Activated gamma-delta T cell (primary cell): ENCODE measurements around the gene ANK3.
"Not testable (repeated sequence)": the region's sequence is repeated elsewhere in the genome, so short reads cannot be mapped to it uniquely, and the experiment has no call there.

ENCODE experiments used
- DNase-seq: peaks from one replicate; lab custom pipeline; 2025; lab: John Stamatoyannopoulos, UW

ANK3 gene

DNA sequence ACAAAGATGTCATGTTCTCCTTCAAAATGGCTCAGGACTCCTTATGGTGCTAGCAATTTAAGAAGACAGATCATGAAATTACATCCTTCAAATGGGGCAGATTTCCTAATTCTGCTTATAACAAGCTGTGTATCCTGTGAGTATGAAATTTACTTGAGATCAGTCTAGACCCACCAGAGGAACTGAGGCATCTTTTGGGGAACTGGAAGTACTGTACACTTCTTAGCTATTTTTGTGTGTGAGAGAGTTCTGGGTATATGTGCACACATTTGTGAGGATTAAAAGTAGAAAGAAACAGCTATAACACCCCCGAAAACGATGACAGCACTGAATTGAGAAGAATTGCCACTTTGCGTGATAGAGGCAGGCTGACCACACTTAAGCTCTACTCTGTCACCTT lies 296.4 kb downstream of the ANK3 start:
- DNase-seq: no peak

DNA sequence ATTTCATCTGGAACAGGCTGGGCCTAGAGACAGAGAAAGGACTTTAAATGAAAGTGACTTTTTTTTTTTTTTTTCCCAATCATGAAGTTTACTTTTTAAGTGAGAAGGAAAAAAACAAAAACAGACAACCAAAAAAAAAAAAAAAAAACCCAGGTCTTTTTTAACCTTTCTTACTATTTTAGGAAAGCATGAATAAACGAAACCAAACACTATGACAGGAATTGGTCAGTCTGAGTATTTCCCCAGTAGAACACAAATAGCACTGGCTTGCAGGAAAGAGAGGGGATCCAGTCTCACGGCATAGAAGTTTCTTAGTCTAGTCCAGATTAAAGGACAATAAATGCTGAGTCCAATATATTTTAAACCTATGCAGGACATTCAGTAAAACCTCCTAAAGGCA lies 302.8 kb downstream of the ANK3 start:
- DNase-seq: no peak

DNA sequence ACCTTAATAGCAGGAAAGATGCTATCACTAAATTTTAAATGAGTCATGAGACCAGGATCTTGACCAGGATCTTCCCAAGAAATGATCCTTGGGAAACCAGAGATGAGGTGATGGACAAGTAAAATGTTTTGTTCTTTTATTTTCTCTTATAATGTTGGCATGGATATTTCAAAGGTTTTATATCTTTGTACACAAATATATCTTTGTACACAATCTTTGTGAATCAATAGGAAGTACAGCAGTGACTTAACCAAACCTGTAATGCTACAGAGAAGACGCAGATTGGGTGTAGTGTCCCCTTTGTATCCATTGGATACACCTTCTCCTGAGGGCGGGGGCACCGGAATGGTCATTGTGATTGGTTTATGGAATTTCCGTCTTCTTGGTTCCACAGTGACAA lies 303.3 kb downstream of the ANK3 start:
- DNase-seq: no peak

DNA sequence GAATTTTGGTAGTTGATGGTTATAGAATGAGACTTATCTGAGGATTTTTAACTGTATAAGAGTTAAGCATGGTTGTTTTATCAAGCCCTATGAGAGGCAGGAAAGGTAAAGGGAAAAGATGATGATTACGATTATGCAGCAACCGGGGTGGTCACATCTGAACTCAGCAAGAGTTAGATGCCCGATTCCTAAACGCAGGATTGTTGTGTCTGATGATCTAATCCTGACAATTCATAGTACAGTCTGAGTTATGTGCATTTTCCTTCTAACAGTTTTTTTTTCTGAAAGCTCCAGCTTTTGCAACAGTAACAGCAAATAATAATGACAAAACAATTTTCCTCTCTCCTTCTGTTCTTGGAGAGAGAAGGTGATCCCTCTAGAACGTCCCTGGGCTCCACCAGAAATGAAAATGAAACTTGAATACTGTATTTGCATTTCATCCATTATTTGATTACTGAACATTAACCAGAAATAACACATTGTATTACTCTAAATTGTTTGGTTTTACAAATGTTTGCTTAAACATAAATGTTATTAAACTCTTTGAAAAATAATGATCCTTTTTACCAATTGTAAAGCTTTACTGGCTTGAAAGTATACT lies 306.8 kb downstream of the ANK3 start:
- DNase-seq: no peak

DNA sequence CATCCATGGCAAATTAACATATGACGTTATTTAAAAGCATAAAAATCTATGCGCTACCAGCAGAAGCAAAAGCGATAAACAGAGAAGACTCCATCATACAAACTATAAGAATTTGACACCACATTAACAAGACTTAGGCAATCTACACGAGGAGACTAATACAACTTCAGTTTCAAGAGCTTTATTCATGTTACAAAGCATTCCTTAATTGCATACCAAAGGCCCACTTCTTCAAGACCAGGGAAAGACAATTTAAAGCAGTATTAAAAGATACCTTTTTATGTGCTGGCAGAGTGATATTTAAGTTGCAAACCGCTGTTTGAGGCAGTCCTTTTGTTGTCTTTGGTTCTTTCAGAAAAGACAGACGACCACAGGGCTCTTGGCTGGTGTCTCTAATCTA lies 307.3 kb downstream of the ANK3 start:
- DNase-seq: no peak

DNA sequence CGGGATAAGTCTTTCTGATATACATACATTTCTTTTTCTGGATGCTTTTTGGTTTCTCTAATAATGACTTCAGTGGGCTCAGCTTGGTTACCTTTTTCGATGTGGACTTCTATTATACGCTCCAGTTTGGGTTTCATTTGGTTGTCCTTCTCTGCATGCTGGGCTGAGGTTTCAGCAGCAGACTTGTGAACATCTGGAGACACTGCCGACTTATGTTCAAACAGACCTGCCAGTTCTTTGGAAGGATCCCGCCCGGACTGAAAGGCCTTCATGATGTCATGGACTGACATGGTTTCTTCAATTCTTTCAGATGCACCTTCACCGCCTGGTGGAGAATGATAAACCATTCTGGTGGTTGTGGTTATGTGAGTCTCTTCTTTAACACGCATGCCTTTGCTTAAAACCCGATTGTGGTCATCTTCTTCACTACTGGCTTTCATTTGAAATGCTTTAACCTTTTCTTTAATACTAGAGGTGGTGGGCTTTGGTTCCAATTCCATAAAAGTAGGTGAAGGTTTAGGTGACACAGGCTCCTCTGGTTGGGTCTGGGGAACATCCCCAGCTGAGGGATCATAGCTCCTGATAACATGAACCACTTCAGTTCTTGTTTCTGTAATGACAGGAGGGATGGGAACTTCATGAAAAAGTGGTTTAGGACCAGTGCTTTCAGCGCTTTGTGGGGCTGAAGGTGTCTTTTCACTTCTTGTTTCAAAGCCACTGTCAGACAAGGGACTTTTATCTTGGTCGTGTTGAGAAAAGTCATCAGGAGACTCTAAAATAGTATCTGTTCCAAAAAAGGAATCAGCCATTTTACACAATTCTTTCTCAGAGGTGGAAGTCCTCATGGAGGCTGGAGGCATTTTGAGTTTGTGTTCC lies 315.7 kb downstream of the ANK3 start:
- DNase-seq: no peak

DNA sequence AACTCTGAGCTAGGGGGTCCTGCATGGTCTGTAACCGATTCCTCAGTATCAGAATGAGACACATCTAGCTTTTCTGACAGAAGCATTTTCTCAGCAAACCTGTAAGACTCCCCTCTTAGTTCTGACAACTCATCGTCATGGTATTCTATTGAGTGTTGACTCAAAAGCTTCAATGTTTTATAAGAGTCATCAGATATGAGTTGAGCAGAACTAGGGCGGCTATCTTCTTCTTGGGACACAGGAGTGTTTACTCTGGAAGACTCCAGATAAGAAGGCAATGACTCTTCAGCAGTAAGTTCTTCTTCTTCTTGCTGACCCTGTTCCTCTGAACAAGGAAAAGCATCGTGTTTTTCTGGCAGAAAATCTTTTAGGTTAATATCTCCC lies 316.3 kb downstream of the ANK3 start:
- no peak for DNase-seq

DNA sequence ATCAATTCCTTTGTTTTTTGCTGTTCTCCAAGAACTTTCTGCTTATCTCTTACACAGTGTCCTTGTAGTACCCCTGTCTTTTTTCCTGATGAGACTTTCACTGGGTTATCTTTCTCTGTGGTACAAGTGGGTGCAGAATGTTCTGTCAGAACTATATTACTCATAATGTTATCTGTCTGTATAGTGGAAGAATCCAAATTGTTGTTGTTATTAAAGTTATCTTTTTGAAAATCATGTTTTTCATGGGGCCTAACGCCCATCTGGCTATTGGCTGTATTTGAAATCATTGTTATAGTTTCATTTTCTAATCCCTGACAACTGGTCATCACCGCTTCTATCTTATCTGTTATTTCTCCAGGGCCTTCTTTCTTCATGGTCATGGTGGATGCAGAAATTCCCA lies 320.4 kb downstream of the ANK3 start:
- no peak for DNase-seq

DNA sequence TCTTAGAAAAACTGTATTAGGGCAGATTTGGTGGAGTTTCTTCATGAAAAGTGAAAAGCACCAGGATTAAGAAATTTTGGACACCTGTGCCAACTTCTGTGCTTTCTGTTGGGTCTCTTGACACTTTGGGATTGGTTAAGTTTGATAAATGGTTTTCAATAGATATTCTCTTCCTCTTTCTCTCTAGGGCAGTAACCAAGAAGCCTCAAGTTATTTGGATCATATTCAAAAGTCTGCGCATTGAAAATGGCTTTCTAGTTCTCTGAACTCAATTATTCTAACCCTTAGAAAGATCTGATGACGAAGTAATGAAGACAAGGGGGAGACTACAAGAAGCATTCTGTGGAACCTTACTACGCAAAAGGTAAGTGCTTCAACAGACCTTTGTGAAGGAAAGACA lies 339.3 kb downstream of the ANK3 start:
- DNase-seq: no peak

DNA sequence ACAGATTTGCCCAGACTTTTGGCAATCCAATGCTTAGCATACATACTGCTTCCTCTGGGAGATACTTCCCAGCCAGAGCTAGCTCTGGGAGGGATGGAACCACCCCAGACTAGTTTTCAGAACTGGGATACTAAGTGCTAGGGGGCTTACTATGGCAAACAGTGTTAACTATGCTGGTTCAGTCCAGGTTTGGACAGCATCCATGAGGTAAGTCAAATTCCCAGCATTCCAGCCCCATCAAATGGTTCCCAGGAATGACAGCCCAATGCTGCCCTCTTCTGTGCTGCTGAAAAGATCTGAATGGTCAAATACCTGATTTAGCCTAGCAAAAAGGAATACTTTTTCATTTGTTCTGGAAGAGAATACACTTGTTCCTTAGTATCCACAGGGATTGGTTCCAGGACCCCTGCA lies 341.6 kb downstream of the ANK3 start:
- DNase-seq: no peak

DNA sequence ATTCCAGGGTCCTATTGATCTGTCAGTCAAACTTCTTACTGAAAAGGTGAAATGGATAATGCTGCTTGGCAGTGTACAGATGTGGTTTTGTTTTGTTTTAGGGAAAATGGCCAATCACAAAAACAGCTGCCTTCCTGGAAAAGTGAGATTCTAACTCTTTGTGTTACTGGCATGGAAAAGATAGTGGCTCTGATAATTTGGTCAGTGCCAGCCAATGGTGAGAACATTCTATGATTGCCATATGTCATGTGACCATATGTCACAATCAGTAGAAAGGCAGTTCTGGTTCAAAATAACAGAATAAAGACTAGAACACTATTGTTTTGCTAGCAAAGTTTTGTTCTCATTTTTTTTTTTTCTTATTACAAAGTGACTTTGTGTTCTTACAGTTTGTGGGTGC lies 344.1 kb downstream of the ANK3 start:
- no peak for DNase-seq

DNA sequence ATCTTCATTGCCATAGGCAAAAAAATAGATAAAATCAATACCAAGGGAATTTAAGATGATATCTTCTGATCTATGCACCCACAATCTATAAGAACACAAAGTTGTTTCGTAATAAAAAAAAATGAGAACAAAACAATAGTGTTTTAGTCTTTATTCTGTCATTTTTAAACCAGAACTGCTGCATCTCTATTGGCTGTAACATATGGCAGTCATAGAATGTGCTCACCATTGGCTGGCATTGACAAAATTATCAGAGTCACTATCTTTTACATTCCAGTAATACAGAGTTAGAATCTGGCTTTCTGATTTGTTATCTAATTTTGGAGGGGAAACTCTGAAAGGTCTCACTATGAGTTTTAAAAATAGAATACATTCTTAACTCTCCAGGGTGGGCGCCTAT lies 344.7 kb downstream of the ANK3 start:
- DNase-seq: no peak

DNA sequence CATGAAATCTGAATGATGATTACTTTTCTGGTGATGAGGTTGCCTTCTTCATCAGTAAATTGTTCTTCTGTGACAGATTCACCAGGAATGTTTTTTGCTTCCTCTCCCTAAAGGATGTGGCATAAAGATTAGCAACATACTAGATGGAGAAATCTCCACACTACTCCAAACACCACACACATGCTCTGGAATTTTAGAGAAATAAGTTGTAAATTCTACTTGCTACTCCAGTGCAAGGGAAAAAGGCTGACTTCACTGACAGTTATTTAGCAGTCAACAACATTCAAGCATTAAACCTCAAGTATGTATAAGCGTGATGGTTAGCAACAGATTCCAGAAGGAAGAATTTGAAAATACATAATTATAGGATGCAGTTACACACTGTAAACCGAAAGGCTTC lies 345.4 kb downstream of the ANK3 start:
- no peak for DNase-seq

DNA sequence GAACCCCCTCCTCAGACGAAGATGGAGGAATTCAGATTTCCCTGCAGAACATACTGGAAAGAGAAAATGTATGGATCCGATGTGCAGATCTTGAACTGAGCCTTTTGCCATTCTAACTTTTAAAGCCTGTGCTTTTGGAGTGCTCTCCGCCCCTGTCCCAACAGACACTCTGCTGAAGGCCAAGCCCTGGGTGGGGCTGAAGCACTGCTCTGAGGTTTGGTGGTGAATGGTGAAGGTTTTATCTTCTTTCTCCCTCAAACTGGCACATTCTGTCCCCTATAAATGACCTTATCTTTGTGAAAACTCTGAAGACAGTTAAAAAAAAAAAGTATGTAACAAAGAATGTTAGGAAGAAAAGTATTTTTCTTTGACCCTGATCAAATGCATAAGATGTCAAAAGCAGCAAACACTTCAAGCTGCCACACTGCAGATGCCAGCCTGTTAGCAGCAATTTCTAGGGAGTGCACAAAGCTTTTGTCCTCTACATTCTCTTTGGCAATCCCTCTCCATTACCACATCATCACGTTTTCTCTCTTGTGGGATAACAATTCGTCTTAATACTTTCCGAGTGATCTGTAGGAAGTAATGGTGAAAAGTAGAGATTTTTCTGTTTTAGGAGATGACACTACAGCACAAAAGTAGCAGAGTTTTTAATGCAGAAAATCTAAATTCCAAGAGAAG lies 346.0 kb downstream of the ANK3 start:
- no peak for DNase-seq

DNA sequence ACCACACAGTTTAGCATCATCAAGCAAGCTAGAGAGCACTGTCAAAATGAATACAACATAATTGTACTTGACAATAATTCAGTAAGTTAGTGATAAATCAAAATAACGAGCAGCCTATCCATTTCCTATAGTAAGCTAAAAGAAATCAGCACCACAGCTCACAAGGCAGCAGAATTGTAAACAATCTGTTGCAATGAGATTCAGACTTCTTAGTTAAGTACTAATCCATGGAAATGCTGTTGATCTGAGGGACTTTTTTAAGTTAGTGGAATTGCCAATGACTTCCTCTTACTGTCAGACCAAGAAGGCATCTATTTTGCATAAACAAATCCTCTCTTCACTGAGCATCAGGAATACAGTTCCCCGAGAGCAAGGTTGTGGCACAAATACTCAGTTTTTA lies 346.8 kb downstream of the ANK3 start:
- DNase-seq: no peak

DNA sequence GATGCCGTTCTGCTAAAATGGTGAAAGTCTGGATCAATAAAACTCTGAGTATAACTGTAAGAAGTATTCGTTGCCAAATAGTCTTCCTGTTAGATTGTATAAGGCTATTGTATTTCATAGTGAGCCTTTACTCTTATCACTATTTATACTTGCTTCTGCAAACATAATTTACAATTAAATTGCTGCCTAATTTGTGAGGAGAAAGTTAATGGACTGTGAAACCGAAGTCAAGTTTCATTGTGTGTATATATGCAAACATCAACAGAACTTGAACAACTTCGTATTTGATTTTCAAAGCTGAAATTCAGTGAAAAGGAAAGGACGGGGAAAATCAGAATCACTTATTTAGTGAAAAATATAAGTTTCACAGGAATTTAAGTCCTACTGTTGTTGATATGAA lies 347.4 kb downstream of the ANK3 start:
- no peak for DNase-seq

DNA sequence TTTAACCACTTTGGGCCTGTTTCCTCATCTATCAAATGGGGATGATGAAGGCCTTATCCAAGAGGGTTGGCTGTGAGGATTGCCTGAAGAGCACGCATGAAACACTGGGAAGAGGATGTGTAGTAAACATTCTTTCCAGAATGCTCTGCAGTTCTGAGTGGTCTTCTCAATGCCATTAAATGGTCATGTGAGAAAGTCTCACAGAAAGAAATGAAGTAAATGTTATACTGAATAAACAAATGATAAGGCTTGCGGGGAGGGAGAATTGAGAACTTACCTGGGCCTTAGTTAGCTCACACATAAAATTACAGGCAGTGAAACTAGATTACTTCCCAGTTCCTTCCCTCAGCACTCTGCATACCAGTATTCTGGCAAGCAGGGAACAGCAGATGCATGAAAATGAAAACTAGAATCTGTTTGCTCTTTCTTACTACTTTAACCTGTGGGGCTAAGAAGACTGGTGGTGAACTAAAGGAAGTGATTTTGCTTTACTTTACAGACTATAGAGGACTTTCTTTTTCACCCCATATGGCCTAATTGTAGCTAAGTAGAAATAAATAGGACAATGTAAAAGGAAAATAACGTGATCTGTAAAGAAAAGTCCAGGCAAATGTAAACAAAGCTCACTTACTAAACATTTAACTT lies 348.1 kb downstream of the ANK3 start:
- no peak for DNase-seq

DNA sequence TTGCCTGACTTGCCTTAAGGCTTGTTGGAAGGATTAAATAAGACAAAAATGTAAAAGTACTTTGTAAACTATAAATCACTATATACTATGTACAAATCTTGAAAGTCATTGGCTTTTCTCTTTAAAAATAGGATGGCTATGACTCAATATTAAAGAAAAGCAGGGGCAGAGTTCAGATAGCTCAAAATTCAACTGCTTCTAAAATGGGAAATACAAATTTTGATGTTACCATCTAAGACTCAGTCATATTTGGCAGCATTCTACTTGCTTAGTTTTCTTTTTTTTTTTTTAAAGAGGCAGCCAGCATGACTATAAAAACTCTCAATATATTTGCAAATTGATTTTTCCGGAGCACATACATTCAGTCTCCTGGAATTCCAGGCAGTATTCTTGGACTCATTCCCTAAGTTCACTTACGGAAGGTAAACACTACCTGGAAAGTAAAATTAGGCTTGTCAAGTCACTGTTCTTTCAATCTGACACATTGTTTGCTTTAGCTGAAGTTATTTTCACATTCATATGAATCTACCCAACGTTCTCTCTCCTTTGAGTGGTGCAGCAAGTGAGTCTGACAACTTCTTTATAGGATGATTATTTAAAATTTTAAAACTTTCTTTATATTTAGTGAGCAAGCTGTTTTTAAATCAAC lies 349.5 kb downstream of the ANK3 start:
- DNase-seq: no peak

DNA sequence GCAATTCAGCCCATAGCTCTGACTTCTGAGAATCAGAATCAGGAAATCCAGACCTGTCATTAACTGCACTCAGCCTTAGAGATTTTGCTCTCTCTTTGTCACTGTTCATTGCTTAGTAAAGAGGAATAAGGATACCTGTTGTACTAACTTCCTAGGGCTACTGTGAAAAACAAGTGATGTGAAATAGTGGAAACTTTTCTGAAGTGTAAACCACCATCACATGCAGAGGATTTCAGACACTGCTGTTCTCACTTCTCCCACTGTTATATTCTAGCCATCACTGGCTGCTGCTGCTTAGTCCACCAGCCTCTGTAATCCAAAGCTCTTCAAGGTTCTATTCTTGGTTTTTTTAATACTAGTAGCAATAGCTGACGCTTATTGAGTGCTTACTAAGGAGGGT lies 353.7 kb downstream of the ANK3 start:
- no peak for DNase-seq

DNA sequence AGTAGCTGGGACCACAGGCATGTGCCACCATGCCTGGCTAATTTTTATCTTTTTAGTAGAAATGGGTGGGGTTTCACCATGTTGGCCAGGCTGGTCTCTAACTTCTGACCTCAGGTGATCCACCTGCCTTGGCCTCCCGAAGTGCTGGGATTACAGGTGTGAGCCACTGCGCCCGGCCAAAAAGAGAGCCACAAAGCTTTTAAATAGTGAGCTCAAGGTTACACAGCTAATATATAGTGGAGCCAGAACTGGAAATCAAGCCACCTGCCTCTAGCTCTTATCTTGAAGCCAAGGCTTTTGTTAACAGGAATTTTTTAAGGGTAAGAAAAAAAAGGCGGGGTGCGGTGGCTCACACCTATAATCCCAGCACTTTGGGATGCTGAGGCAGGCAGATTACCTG lies 354.3 kb downstream of the ANK3 start:
- not testable (repeated sequence) for DNase-seq

DNA sequence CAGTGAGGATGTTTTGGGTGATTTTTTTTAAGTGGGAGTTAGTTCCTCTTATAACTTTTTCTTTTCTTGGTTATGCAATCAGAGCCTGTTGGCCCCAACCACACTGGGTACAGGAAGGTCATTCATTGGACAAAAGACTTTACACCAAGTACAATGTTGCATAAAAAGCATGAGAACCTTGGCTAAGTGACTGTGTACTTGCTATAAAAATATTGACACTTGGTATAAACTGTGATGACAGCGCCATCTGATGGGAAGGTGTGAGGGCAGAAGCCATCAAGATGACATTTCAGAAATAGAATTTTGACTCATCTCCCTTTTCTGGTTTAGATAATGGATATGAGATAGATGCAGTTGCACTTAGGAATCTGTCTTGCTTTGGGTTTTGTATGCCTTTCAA lies 357.0 kb downstream of the ANK3 start:
- DNase-seq: no peak

DNA sequence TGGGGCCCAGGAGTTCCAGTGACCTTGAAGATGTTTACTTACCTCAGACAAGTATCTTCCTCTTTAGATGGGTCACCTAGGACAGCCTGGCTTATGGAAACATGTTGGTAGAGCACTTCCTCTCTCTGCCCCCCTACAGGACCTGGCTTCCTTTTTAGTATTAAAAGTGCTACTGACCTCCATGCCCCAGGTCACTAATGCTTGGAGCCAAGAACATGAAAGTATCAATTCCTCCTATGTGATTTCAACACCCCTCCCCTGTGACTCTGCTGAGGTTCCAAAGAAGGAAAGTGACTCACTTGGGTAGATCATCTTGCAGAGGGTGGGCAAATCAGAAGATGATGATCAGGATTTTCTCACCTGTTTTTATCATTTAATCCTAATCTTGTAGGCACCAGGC lies 358.0 kb downstream of the ANK3 start:
- DNase-seq: no peak
